Upper lobe of left lung (tissue), 6 donors: ENCODE data around the gene PFKFB4. TPM values are rescaled to one million over a fixed set of nuclear protein-coding genes. Genes with fewer than 3 reads are reported as not detected.
"Not testable (repeated sequence)": the region's sequence is repeated elsewhere in the genome, so short reads cannot be mapped to it uniquely, and the experiment has no call there.

Experiments
- ATAC-seq, 2 donors: fragments of 200-7000 bp; cut with Tn5 transposase; one replicate each; pipeline ENCODE4 v1.9.1; 2022; ENCODE audit warnings: mild to moderate bottlenecking in 2 of 2, moderate library complexity in 2 of 2; ENCODE audit not compliant: low FRiP score in 2 of 2
- DNase-seq, 2 donors: peaks; one replicate each; pipeline ENCODE4 v3.0.0-alpha.2; 2019 to 2020
- H3K27ac ChIP-seq, 4 donors: fragments of 200-600 bp; sonication (generic); one replicate each; pipeline ENCODE4 v1.5.1; 2016 to 2019
- H3K27me3 ChIP-seq, 4 donors: fragments of 200-600 bp; sonication (generic); one replicate each; pipeline ENCODE4 v1.5.1; 2017 to 2019
- H3K36me3 ChIP-seq, 4 donors: fragments of 200-600 bp; sonication (generic); one replicate each; pipeline ENCODE4 v1.5.1; 2016 to 2019
- H3K4me1 ChIP-seq, 4 donors: fragments of 200-600 bp; sonication (generic); one replicate each; pipeline ENCODE4 v1.5.1; 2018 to 2019
- H3K4me3 ChIP-seq, 4 donors: fragments of 200-600 bp; sonication (generic); one replicate each; pipeline ENCODE4 v1.5.1; 2017 to 2019; ENCODE audit warnings: mild to moderate bottlenecking in 2 of 4, moderate library complexity in 1 of 4
- H3K9me3 ChIP-seq, 4 donors: fragments of 200-600 bp; sonication (generic); one replicate each; pipeline ENCODE4 v1.5.1; 2018 to 2019
- CTCF ChIP-seq, 6 experiments: fragments of 450-650 bp in 4 of 6; fragments of 200-600 bp in 2 of 6; sonication (generic) in 2 of 6; IDR thresholded peaks; one replicate each; pipeline ENCODE4 v1.5.1; 2016 to 2019; ENCODE audit warnings: antibody characterized with exemption in 6 of 6
- EP300 ChIP-seq, 4 donors: sonication (generic); formaldehyde crosslinking; IDR thresholded peaks; one replicate each; pipeline ENCODE4 v1.5.1; 2017; ENCODE audit warnings: antibody characterized with exemption in 4 of 4, control low read depth in 2 of 4
- POLR2A ChIP-seq, 4 donors: fragments of 450-650 bp; IDR thresholded peaks; one replicate each; pipeline ENCODE4 v1.5.1; 2016 to 2017; ENCODE audit warnings: antibody characterized with exemption in 4 of 4, mild to moderate bottlenecking in 2 of 4
- POLR2AphosphoS5 ChIP-seq, 2 donors: sonication (generic); formaldehyde crosslinking; IDR thresholded peaks; one replicate each; pipeline ENCODE4 v1.5.1; 2017; ENCODE audit warnings: antibody characterized with exemption in 2 of 2
- WGBS, 2 donors: methylation state at CpG; one replicate each; pipeline ENCODE4 v1.1.5; 2017 to 2018; 5-methylcytosine and 5-hydroxymethylcytosine counted together
- total RNA-seq, 6 donors: library from RNA; depleted of rRNA in 4 of 6; stranded (reverse); fragments of >200 nt in 4 of 6; gene quantifications; one replicate each; pipeline versions ENCODE4 v1.1.0 to v1.2.1, GENCODE V29; 2016 to 2021
- donor health status: DM: no; HTN: no; CAD: no; lungs with moderate emphysema.
- donor health status: DM: no; HTN: yes; CAD: no; lungs with severe emphysema.

PFKFB4 gene
- total RNA-seq, 6 donors from 2014 or later = 5.9 to 16.8 (median 9.8) TPM

- ATAC-seq = peak in 1 of 2 donors; percentile 55
- H3K4me1 ChIP-seq = no peaks in the 10 kb centered on the region
- WGBS, 2 donors = 84 to 89% methylated on average over 6 of the region's 6 CpGs
These were observed 24.2 kb downstream of the PFKFB4 start for GRCh38 chr3:48532271-48532976.

GRCh38 chr3:48530701-48531100 is 25.9 kb downstream of the PFKFB4 start:
- peaks cover 0 to 14% (median 3%) of the 10 kb centered on the region in 4 donors for H3K36me3 ChIP-seq
- 89 to 99% methylated on average over 4 of the region's 4 CpGs for WGBS, 2 donors
- H3K4me1 ChIP-seq, H3K4me3 ChIP-seq, H3K9me3 ChIP-seq, H3K27me3 ChIP-seq, H3K27ac ChIP-seq, ATAC-seq, DNase-seq: not testable (repeated sequence)

More at GRCh38 chr3:48532271-48532976, 24.2 kb downstream of the PFKFB4 start:
- DNase-seq = no peak
- TF ChIP-seq CTCF (IDR thresholded peaks at IDR 0.05) (no peak), POLR2A (IDR thresholded peaks at IDR 0.05) (no peak), EP300 (IDR thresholded peaks at IDR 0.05) (no peak), POLR2AphosphoS5 (IDR thresholded peaks at IDR 0.05) (no peak)
- Histone ChIP-seq H3K36me3 (peaks cover 0 to 25% (median 8%) of the 10 kb centered on the region in 4 donors), H3K4me3 (no peak overlapping the region), H3K9me3 (no peaks in the 10 kb centered on the region), H3K27ac (peak overlapping the region in 1 of 4 donors; percentile 33), H3K27me3 (no peaks in the 10 kb centered on the region)

- WGBS, 2 donors = 60 to 65% methylated on average over 3 of the region's 3 CpGs
- Histone ChIP-seq H3K4me3 (no peak overlapping the region), H3K27me3 (no peaks in the 10 kb centered on the region), H3K36me3 (peaks cover 0 to 4% (median 0%) of the 10 kb centered on the region in 4 donors), H3K4me1 (no peaks in the 10 kb centered on the region), H3K27ac (peak overlapping the region; percentile 16 to 73 (median 66)), H3K9me3 (no peaks in the 10 kb centered on the region)
- ATAC-seq (peak in 1 of 2 donors; percentile 42), DNase-seq (no peak)
- TF ChIP-seq POLR2AphosphoS5 (IDR thresholded peaks at IDR 0.05) = peak in 1 of 2 donors; percentile 27
- TF ChIP-seq CTCF (IDR thresholded peaks at IDR 0.05) = no peak
- TF ChIP-seq POLR2A (IDR thresholded peaks at IDR 0.05) = no peak
These were observed 27.8 kb downstream of the PFKFB4 start for GRCh38 chr3:48528754-48529153.

- H3K4me1 ChIP-seq = no peaks in the 10 kb centered on the region
- H3K27ac ChIP-seq = peak overlapping the region; percentile 16 to 73 (median 66)
- H3K9me3 ChIP-seq = no peaks in the 10 kb centered on the region
- ATAC-seq = peak in 1 of 2 donors; percentile 61
- DNase-seq = peak in 1 of 2 donors; percentile 51
- H3K4me3 ChIP-seq = no peak overlapping the region
- TF ChIP-seq POLR2AphosphoS5 (IDR thresholded peaks at IDR 0.05) (no peak), EP300 (IDR thresholded peaks at IDR 0.05) (no peak), CTCF (IDR thresholded peaks at IDR 0.05) (no peak), POLR2A (IDR thresholded peaks at IDR 0.05) (no peak)
- H3K27me3 ChIP-seq = no peaks in the 10 kb centered on the region
- 75 to 81% methylated on average over 9 of the region's 9 CpGs for WGBS, 2 donors
- peaks cover 0 to 7% (median 0%) of the 10 kb centered on the region in 4 donors for H3K36me3 ChIP-seq
These were observed 28.6 kb downstream of the PFKFB4 start for GRCh38 chr3:48528048-48528447.

GRCh38 chr3:48524970-48525369 is 31.6 kb downstream of the PFKFB4 start:
- no peak for ATAC-seq
- Histone ChIP-seq H3K4me3 (no peak overlapping the region), H3K4me1 (no peaks in the 10 kb centered on the region), H3K36me3 (peaks cover 0 to 9% (median 0%) of the 10 kb centered on the region in 4 donors), H3K27ac (no peak overlapping the region), H3K9me3 (no peaks in the 10 kb centered on the region), H3K27me3 (no peaks in the 10 kb centered on the region)
- no peak for TF ChIP-seq EP300 (IDR thresholded peaks at IDR 0.05)
- no peak for TF ChIP-seq CTCF (IDR thresholded peaks at IDR 0.05)
- TF ChIP-seq POLR2A (IDR thresholded peaks at IDR 0.05) = no peak
- TF ChIP-seq POLR2AphosphoS5 (IDR thresholded peaks at IDR 0.05) = no peak
- 77 to 96% methylated on average over 9 of the region's 9 CpGs for WGBS, 2 donors
- no peak for DNase-seq
